HepG2 (cell line): ENCODE data around the gene DEDD2. TPM values are rescaled to one million over a fixed set of nuclear protein-coding genes. Genes with fewer than 3 reads are reported as not detected.

Source experiments
- ATF4 ChIP-seq, 2 experiments: fragments of 450-650 bp in 1 of 2; sonication (generic) in 1 of 2; formaldehyde crosslinking; IDR thresholded peaks; 2 replicates each; pipeline versions ENCODE4 v1.5.0 to v1.8.0; 2020 to 2022; ENCODE audit warnings: mild to moderate bottlenecking in 1 of 2, missing genetic modification reagents in 1 of 2
- ATF6 ChIP-seq: sonication (generic); formaldehyde crosslinking; conservative IDR thresholded peaks from 2 replicates; pipeline ENCODE4 v1.4.0; 2020; ENCODE audit warnings: missing genetic modification reagents
- ELF3 ChIP-seq: IDR thresholded peaks from 2 replicates; pipeline ENCODE4 v1.6.1; 2016; ENCODE audit warnings: missing genetic modification reagents, missing compliant biosample characterization
- EZH2 ChIP-seq: conservative IDR thresholded peaks from 2 replicates; pipeline ENCODE4 v1.6.1; 2012; ENCODE audit warnings: mild to moderate bottlenecking, low read depth, low read length, moderate library complexity
- FOXK1 ChIP-seq: sonication (generic); formaldehyde crosslinking; IDR thresholded peaks from 2 replicates; pipeline ENCODE4 v1.4.0; 2020; ENCODE audit warnings: low read depth, missing genetic modification reagents, borderline replicate concordance
- HINFP ChIP-seq: sonication (generic); formaldehyde crosslinking; IDR thresholded peaks from 2 replicates; pipeline ENCODE4 v1.4.0; 2020; ENCODE audit warnings: low read depth, mild to moderate bottlenecking, missing genetic modification reagents
- NKX3-1 ChIP-seq: sonication (generic); formaldehyde crosslinking; IDR thresholded peaks from 2 replicates; pipeline ENCODE4 v1.5.0; 2020; ENCODE audit warnings: missing genetic modification reagents
- NR2C2 ChIP-seq: sonication (generic); formaldehyde crosslinking; IDR thresholded peaks from 2 replicates; pipeline ENCODE4 v1.4.0; 2020; ENCODE audit warnings: missing genetic modification reagents, mild to moderate bottlenecking, moderate library complexity, borderline replicate concordance
- TFDP2 ChIP-seq: sonication (generic); formaldehyde crosslinking; IDR thresholded peaks from 2 replicates; pipeline ENCODE4 v1.4.0; 2020; ENCODE audit warnings: missing genetic modification reagents
- THRA ChIP-seq: sonication (generic); formaldehyde crosslinking; IDR thresholded peaks from 2 replicates; pipeline ENCODE4 v1.4.0; 2020; ENCODE audit warnings: missing genetic modification reagents, borderline replicate concordance
- TRAFD1 ChIP-seq: sonication (generic); formaldehyde crosslinking; IDR thresholded peaks from 2 replicates; pipeline ENCODE4 v1.5.1; 2020; ENCODE audit warnings: missing genetic modification reagents, mild to moderate bottlenecking, borderline replicate concordance
- YEATS2 ChIP-seq: sonication (generic); formaldehyde crosslinking; IDR thresholded peaks from 2 replicates; pipeline ENCODE4 v1.4.0; 2020; ENCODE audit warnings: missing genetic modification reagents, borderline replicate concordance
- ZNF17 ChIP-seq: sonication (generic); formaldehyde crosslinking; IDR thresholded peaks from 2 replicates; pipeline ENCODE4 v1.5.0; 2020; ENCODE audit warnings: mild to moderate bottlenecking, missing genetic modification reagents
- polyA plus RNA-seq, 8 experiments: library from polyadenylated mRNA; depleted of rRNA in 3 of 8; stranded (reverse) in 7 of 8; unstranded in 1 of 8; fragments of >200 nt; fragmentation: Illumina TruSeq in 4 of 8; extraction: Trizol in 4 of 8; gene quantifications; 2 replicates each; pipeline versions ENCODE4 v1.2.1 to v1.2.3, GENCODE V29; 2011 to 2016; ENCODE audit warnings: low read depth in 4 of 8, missing spikeins in 1 of 8, mixed read lengths in 1 of 8; ENCODE audit not compliant: insufficient read depth in 1 of 8
- total RNA-seq, 5 experiments: library from RNA; depleted of rRNA; stranded (reverse); fragments of >200 nt; fragmentation: Illumina TruSeq; extraction: Trizol; gene quantifications; 2 replicates each; pipeline ENCODE4 v1.2.3, GENCODE V29; 2016; ENCODE audit warnings: low read depth in 1 of 5
- TF ChIP-seq, protein P1 (sequence below): sonication (generic); formaldehyde crosslinking; IDR thresholded peaks from 2 replicates; pipeline ENCODE4 v1.4.0; 2020; ENCODE audit warnings: missing genetic modification reagents

Gene DEDD2
- total and polyA plus RNA-seq, 2 of the 13 experiments (the other 11 are each of a cell fraction or from before 2014, with no cell fraction given), result 19.2 to 24.7 TPM

GRCh38 chr19:42242512-42243409, 25.3 kb upstream of the DEDD2 start, which contains the start of gene GSK3A (continued):
- TF ChIP-seq THRA, result peak; percentile 79; the same call in 1 of the 2 replicates
- TF ChIP-seq ELF3 (CRISPR knock-in tag), result peak; percentile 58
- TF ChIP-seq, protein P1, sequence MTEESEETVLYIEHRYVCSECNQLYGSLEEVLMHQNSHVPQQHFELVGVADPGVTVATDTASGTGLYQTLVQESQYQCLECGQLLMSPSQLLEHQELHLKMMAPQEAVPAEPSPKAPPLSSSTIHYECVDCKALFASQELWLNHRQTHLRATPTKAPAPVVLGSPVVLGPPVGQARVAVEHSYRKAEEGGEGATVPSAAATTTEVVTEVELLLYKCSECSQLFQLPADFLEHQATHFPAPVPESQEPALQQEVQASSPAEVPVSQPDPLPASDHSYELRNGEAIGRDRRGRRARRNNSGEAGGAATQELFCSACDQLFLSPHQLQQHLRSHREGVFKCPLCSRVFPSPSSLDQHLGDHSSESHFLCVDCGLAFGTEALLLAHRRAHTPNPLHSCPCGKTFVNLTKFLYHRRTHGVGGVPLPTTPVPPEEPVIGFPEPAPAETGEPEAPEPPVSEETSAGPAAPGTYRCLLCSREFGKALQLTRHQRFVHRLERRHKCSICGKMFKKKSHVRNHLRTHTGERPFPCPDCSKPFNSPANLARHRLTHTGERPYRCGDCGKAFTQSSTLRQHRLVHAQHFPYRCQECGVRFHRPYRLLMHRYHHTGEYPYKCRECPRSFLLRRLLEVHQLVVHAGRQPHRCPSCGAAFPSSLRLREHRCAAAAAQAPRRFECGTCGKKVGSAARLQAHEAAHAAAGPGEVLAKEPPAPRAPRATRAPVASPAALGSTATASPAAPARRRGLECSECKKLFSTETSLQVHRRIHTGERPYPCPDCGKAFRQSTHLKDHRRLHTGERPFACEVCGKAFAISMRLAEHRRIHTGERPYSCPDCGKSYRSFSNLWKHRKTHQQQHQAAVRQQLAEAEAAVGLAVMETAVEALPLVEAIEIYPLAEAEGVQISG (CRISPR knock-in tag), result peak; percentile 91
- TF ChIP-seq NKX3-1, result peak; percentile 54; the same call in 1 of the 2 replicates
- peak in 1 of 2 experiments; percentile 86; a peak in 2 of 4 replicates for TF ChIP-seq ATF4 (CRISPR knock-in tag; IDR thresholded peaks at IDR 0.05)
- TF ChIP-seq FOXK1 (CRISPR knock-in tag), result peak; percentile 65; the same call in 1 of the 2 replicates
- peak; percentile 64 for TF ChIP-seq TFDP2 (CRISPR knock-in tag)
- TF ChIP-seq YEATS2 (CRISPR knock-in tag), result peak; percentile 55; the same call in 1 of the 2 replicates
- no peak for TF ChIP-seq TRAFD1 (CRISPR knock-in tag)
- TF ChIP-seq NR2C2 (CRISPR knock-in tag), result peak; percentile 97
- no peak for TF ChIP-seq EZH2
- TF ChIP-seq ZNF17 (CRISPR knock-in tag), result no peak
- TF ChIP-seq ATF6 (CRISPR knock-in tag), result no peak
- peak; percentile 42; the same call in 1 of the 2 replicates for TF ChIP-seq HINFP
